ENCODE measurements around the gene PAPSS2. TPM values are rescaled to one million over a fixed set of nuclear protein-coding genes. Genes with fewer than 3 reads are reported as not detected.

PAPSS2 gene
- total RNA-seq, 1 donor, result 81.8 TPM

- Histone ChIP-seq H4K20me1 (ENCODE audit: insufficient read depth, low read length) (no peaks in the 10 kb centered on the region), H2AFZ (ENCODE audit: low read length) (no peak overlapping the region), H3K4me2 (ENCODE audit: insufficient read depth, low read length) (no peak overlapping the region), H3K4me1 (ENCODE audit: insufficient read depth, low read length) (peaks cover 3% of the 10 kb centered on the region), H3K9me3 (ENCODE audit: low read depth, low read length) (no peaks in the 10 kb centered on the region), H3K36me3 (ENCODE audit: insufficient read depth, low read length) (peaks cover 23% of the 10 kb centered on the region), H3K27ac (ENCODE audit: low read depth, low read length) (no peak overlapping the region), H3K79me2 (ENCODE audit: insufficient read depth, low read length) (no peaks in the 10 kb centered on the region), H3K27me3 (ENCODE audit: insufficient read depth, low read length) (no peaks in the 10 kb centered on the region), H3K4me3 (ENCODE audit: insufficient read depth, low read length) (no peak overlapping the region)
- no peak for TF ChIP-seq CTCF (IDR thresholded peaks at IDR 0.05; ENCODE audit: extremely low read depth, low read depth, low read length)
- DNase-seq (ENCODE audit: insufficient read length, low spot score, missing footprints), result no peak
Observed at GRCh38 chr10:87759551-87759950, 99.9 kb downstream of the PAPSS2 start.

- TF ChIP-seq CTCF (IDR thresholded peaks at IDR 0.05; ENCODE audit: extremely low read depth, low read depth, low read length), result no peak
- Histone ChIP-seq H3K9me3 (ENCODE audit: low read depth, low read length) (no peaks in the 10 kb centered on the region), H3K27me3 (ENCODE audit: insufficient read depth, low read length) (no peaks in the 10 kb centered on the region), H4K20me1 (ENCODE audit: insufficient read depth, low read length) (no peaks in the 10 kb centered on the region), H3K27ac (ENCODE audit: low read depth, low read length) (peak overlapping the region; percentile 27), H3K4me1 (ENCODE audit: insufficient read depth, low read length) (peaks cover 3% of the 10 kb centered on the region), H3K4me3 (ENCODE audit: insufficient read depth, low read length) (no peak overlapping the region), H3K79me2 (ENCODE audit: insufficient read depth, low read length) (no peaks in the 10 kb centered on the region), H2AFZ (ENCODE audit: low read length) (no peak overlapping the region), H3K36me3 (ENCODE audit: insufficient read depth, low read length) (peaks cover 23% of the 10 kb centered on the region), H3K4me2 (ENCODE audit: insufficient read depth, low read length) (no peak overlapping the region)
- no peak for DNase-seq (ENCODE audit: insufficient read length, low spot score, missing footprints)
Observed at GRCh38 chr10:87760195-87760905, 100.7 kb downstream of the PAPSS2 start.

DNA sequence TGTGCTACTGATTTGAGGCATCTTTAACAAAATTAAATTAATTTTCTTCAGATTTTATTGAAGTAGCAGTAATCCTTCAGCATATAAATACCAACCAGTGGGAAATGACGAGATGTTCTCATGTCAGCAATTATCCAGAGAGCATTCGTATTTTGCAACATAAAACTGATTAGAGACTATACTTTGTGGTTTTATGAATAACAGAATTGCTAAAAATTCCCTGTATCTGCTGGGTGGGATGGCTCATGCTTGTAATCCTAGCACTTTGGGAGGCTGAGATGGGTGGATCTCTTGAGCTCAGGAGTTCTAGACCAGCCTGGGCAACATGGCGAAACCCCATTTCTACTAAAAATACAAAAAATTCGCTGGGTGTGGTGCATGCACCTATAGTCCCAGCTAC is 101.5 kb downstream of the PAPSS2 start:
- DNase-seq (ENCODE audit: insufficient read length, low spot score, missing footprints), result peak; percentile 42
- peak overlapping the region; percentile 27 for H3K27ac ChIP-seq (ENCODE audit: low read depth, low read length)
- H3K36me3 ChIP-seq (ENCODE audit: insufficient read depth, low read length), result peaks cover 18% of the 10 kb centered on the region
- no peaks in the 10 kb centered on the region for H3K9me3 ChIP-seq (ENCODE audit: low read depth, low read length)
- H3K27me3 ChIP-seq (ENCODE audit: insufficient read depth, low read length), result no peaks in the 10 kb centered on the region
- H3K4me3 ChIP-seq (ENCODE audit: insufficient read depth, low read length), result no peak overlapping the region
- TF ChIP-seq CTCF (IDR thresholded peaks at IDR 0.05; ENCODE audit: extremely low read depth, low read depth, low read length), result no peak
- peaks cover 3% of the 10 kb centered on the region for H3K4me1 ChIP-seq (ENCODE audit: insufficient read depth, low read length)
- H3K4me2 ChIP-seq (ENCODE audit: insufficient read depth, low read length), result no peak overlapping the region
- H2AFZ ChIP-seq (ENCODE audit: low read length), result no peak overlapping the region
- H4K20me1 ChIP-seq (ENCODE audit: insufficient read depth, low read length), result no peaks in the 10 kb centered on the region
- no peaks in the 10 kb centered on the region for H3K79me2 ChIP-seq (ENCODE audit: insufficient read depth, low read length)

DNA sequence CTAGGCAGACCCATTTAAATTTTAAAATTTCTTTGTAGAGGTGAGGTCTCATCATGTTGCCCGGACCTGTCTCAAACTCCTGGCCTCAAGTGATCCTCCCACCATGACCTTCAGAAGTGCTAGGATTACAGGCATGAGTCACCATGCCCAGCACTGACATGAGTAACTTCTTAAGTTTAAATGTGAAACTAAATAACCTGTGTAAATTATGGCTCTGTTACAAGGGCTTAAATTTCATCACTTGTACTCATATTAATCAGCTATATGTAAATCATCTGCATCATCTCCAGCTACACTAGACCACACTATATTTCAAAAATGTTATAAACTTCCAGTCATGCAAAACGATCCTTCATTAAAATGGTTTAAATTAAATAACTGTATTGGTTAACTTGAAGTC is 102.2 kb downstream of the PAPSS2 start:
- Histone ChIP-seq H3K27ac (ENCODE audit: low read depth, low read length) (peak overlapping the region; percentile 29), H3K79me2 (ENCODE audit: insufficient read depth, low read length) (no peaks in the 10 kb centered on the region), H3K27me3 (ENCODE audit: insufficient read depth, low read length) (no peaks in the 10 kb centered on the region), H4K20me1 (ENCODE audit: insufficient read depth, low read length) (no peaks in the 10 kb centered on the region), H3K4me1 (ENCODE audit: insufficient read depth, low read length) (peaks cover 3% of the 10 kb centered on the region), H3K4me3 (ENCODE audit: insufficient read depth, low read length) (no peak overlapping the region), H2AFZ (ENCODE audit: low read length) (no peak overlapping the region), H3K9me3 (ENCODE audit: low read depth, low read length) (no peaks in the 10 kb centered on the region), H3K36me3 (ENCODE audit: insufficient read depth, low read length) (peaks cover 14% of the 10 kb centered on the region), H3K4me2 (ENCODE audit: insufficient read depth, low read length) (no peak overlapping the region)
- TF ChIP-seq CTCF (IDR thresholded peaks at IDR 0.05; ENCODE audit: extremely low read depth, low read depth, low read length), result no peak
- DNase-seq (ENCODE audit: insufficient read length, low spot score, missing footprints), result no peak
